Liver (tissue), 3 donors: ENCODE measurements around the gene CPNE8.

ENCODE experiments used
- JUND ChIP-seq, 2 donors: IDR thresholded peaks; 2 replicates each; pipeline ENCODE4 v1.6.1; 2016; ENCODE audit warnings: antibody characterized with exemption in 2 of 2
- REST ChIP-seq: IDR thresholded peaks from 2 replicates; pipeline ENCODE4 v1.6.1; 2016; ENCODE audit warnings: antibody characterized with exemption, mild to moderate bottlenecking
- TAF1 ChIP-seq: conservative IDR thresholded peaks from 2 replicates; pipeline ENCODE4 v1.6.1; 2016; ENCODE audit warnings: antibody characterized with exemption, mild to moderate bottlenecking
- YY1 ChIP-seq: IDR thresholded peaks from 2 replicates; pipeline ENCODE4 v1.6.1; 2016; ENCODE audit warnings: antibody characterized with exemption, mild to moderate bottlenecking
- ZBTB33 ChIP-seq: IDR thresholded peaks from 2 replicates; pipeline ENCODE4 v1.6.1; 2016; ENCODE audit warnings: antibody characterized with exemption
- TF ChIP-seq, protein P1 (sequence below): fragments of 150-350 bp; IDR thresholded peaks from 2 replicates; pipeline ENCODE4 v1.5.1; 2017; ENCODE audit warnings: improper control_type of control experiment, low read depth, low read length; ENCODE audit not compliant: missing input control
- TF ChIP-seq, protein P2 (sequence below): IDR thresholded peaks from 2 replicates; pipeline ENCODE4 v1.6.1; 2016; ENCODE audit warnings: antibody characterized with exemption
- TF ChIP-seq, protein P3 (sequence below): IDR thresholded peaks from 2 replicates; pipeline ENCODE4 v1.6.1; 2016; ENCODE audit warnings: antibody characterized with exemption
- donor health status: healthy.
- donor health status: healthy.

- TF ChIP-seq, protein P1, sequence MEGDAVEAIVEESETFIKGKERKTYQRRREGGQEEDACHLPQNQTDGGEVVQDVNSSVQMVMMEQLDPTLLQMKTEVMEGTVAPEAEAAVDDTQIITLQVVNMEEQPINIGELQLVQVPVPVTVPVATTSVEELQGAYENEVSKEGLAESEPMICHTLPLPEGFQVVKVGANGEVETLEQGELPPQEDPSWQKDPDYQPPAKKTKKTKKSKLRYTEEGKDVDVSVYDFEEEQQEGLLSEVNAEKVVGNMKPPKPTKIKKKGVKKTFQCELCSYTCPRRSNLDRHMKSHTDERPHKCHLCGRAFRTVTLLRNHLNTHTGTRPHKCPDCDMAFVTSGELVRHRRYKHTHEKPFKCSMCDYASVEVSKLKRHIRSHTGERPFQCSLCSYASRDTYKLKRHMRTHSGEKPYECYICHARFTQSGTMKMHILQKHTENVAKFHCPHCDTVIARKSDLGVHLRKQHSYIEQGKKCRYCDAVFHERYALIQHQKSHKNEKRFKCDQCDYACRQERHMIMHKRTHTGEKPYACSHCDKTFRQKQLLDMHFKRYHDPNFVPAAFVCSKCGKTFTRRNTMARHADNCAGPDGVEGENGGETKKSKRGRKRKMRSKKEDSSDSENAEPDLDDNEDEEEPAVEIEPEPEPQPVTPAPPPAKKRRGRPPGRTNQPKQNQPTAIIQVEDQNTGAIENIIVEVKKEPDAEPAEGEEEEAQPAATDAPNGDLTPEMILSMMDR, result no peak
- TF ChIP-seq YY1, result no peak
- no peak for TF ChIP-seq REST
- no peak for TF ChIP-seq ZBTB33
- no peak for TF ChIP-seq JUND (IDR thresholded peaks at IDR 0.05)
- TF ChIP-seq, protein P2, sequence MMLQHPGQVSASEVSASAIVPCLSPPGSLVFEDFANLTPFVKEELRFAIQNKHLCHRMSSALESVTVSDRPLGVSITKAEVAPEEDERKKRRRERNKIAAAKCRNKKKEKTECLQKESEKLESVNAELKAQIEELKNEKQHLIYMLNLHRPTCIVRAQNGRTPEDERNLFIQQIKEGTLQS, result no peak
- TF ChIP-seq, protein P3, sequence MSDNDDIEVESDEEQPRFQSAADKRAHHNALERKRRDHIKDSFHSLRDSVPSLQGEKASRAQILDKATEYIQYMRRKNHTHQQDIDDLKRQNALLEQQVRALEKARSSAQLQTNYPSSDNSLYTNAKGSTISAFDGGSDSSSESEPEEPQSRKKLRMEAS, result no peak
- no peak for TF ChIP-seq TAF1
These were observed 277.1 kb downstream of the CPNE8 start for GRCh38 chr12:38628288-38628687.
